HG02970 (cell line): ENCODE results near the gene A1CF.
"Not testable (repeated sequence)": the region's sequence is repeated elsewhere in the genome, so short reads cannot be mapped to it uniquely, and the experiment has no call there.

Source experiments
- ATAC-seq: cut with Tn5 transposase; IDR thresholded peaks from one replicate; pipeline ENCODE4 v1.9.1; 2021; ENCODE audit warnings: mild to moderate bottlenecking, moderate library complexity, moderate number of reproducible peaks; ENCODE audit not compliant: unreplicated experiment, low FRiP score

A1CF gene, protein sequence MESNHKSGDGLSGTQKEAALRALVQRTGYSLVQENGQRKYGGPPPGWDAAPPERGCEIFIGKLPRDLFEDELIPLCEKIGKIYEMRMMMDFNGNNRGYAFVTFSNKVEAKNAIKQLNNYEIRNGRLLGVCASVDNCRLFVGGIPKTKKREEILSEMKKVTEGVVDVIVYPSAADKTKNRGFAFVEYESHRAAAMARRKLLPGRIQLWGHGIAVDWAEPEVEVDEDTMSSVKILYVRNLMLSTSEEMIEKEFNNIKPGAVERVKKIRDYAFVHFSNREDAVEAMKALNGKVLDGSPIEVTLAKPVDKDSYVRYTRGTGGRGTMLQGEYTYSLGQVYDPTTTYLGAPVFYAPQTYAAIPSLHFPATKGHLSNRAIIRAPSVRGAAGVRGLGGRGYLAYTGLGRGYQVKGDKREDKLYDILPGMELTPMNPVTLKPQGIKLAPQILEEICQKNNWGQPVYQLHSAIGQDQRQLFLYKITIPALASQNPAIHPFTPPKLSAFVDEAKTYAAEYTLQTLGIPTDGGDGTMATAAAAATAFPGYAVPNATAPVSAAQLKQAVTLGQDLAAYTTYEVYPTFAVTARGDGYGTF

DNA sequence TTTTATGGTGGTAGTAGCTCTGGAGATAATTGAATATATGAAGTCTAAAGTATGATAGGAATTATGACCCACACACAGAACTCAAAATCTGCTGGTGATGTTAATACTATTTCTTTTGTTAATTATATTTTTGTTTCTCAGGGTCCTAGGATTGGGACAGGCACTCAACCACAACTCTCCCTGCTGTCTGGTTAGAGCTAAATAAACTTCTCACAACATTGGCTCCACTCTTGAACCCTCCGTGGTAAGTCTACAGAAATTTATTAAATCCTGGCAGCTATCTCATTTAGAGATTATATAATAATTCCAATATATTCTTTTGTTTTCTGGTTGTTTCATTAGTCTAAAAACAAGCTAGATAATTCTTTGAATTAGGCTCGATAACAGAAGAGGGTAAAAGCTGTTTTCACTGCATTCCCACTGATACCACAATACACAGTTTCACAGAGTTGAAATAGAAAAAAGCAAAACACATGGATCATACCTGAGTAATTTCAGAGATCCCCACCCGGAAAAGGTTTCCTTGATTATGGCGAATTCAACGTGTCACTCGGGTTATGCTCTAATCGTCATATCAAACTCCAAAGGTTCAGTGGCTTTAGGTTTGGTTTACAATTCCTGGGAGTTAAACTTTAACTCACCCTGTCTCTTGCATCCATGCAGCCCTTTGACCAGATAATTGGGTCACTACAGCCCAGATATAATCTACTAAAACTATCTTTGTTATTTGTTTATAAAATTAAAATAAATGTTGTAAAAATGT lies at the start of gene A1CF:
Gene A1CF, minus strand, starts transcription at position 531 of the 763 bp plus-strand sequence. CDS start 25,687 bp downstream, outside the sequence.
- no peak for ATAC-seq

DNA sequence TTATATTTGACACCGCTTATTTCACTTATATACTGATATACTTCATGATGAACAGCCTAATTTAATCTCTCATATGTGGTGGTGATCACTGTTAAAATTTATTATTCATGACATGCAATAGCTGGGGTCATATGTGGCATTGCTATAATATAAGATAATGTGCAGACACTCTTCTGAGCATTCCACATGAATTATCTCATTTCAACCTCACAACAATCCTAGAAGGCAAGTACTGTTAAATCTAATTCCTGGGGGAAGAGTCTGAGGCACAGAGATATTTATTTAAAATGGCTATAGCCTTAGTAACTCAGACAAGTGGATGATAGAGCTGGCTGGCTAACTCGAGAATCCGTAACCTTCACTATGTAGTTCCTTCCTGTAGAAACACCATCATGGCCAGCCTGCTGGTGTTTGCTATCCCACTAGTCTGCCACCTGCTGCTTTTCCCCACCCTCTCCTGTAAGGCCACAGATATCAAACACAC lies 46.6 kb upstream of the A1CF start:
- no peak for ATAC-seq

DNA sequence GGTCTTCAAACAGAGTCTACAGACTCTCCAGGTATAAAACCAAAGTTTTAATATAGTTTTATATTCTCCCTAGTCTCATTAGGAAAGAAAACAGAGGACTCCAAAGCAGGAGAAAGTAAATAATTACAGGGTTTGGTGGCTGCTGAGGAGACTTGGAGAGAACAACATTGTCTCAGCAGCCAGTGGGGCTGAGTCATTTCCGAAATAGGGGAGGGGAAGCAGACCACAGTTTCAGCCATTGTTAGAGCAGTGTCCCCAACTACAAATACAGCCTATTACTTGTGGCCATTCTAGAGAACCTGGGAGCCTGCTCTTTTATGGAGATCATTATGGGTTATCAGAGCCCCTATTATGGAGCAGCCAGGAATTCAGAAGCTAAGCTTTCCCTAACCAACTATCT lies 44.2 kb upstream of the A1CF start:
- ATAC-seq = no peak

DNA sequence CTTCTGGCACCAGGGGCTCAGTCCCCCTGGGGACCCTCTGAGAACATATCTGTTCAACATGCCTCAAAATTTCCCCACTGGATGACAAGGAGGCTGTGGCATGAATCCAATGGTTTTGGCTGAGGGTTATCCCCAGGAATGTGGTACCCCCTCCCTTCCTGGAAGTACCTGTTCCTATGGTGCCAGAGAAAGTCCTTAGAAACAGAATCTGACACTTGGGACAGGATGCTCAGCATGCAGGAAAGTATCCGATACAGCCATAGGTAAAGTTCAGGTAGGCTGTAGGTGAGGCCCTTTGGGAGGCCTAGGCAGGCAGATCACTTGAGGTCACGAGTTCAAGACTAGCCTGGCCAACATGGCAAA lies 42.7 kb upstream of the A1CF start:
- no peak for ATAC-seq

DNA sequence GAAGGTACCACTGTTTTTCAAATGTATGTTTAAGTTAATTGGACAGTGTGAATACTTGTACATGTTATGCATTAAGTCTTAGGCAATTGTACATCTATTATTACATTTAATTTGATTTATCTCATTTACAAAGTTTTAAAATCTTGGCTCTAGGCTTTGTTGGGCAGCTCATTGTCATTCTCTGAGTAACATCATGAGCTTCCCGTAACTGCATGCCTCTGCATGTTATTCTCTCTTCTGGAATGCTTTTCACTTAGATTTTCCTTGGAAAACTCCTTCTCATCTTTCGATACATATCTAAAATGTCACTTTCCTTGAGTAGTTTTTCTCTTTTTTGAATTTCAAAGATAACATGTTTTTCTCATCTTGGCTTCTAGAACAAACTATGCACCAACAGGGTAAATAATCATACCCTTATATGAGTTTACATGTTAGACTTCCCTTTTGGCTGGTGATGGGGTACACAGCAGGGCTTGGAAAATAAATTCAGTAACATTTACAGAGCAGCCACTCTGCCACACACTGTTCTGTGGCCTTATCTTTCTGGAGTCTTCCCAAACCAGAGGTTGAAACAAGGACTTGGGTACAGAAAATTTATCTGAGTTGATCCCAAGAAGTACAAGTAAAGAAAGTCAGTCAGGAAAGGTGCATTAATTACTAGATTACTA lies 42.2 kb upstream of the A1CF start:
- no peak for ATAC-seq

DNA sequence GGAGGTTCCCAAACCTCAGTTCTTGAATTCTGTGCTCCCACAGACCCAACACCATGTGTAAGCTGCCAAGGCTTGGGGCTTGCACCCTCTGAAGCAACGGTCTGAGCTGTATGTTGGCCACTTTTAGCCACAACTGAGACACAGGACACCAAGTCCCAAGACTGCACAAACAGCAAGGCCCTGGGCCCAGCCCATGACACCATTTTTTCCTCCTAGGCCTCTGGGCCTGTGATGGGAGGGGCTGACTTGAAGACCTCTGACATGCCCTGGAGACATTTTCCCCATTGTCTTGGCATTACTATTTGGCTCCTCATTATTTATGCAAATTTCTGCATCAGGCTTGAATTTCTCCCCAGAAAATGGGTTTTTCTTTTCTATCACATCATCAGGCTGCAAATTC lies 38.0 kb upstream of the A1CF start:
- ATAC-seq = not testable (repeated sequence)

DNA sequence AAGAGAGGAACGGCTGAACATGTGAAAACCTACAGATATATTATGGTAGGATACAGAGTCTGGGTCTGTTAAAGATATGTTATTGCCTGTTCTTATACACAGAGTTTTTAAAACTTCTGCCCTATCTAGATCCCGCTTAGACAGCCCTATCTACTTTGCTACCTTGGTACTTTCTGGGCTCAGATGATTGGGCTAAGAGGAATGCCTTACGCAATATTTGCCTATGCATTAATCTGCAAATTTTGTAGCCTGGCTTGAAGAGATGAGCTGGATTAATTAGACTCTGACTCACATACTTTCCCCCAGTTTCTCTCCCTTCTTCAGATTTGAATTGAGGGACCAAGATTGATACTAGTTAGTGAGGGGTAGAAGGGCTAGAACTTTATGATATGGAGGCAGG lies 33.6 kb upstream of the A1CF start:
- ATAC-seq = no peak

DNA sequence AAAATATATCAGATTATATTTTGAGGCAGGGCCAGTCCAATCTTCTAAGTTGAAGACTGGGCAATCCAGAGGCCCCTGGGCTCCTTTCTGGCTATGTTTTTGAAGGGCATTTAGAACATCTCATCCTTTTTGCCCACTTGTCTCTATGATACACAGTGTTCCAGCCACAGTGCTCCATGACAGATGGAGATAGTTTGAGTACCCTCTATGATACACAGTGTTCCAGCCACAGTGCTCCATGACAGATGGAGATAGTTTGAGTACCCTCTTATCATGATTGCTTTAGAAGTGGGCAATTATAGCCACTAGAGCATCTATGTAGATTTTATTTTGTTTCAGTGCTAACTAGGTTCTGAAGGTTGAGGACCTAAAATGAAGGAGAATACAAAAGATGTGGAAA lies 33.1 kb upstream of the A1CF start:
- ATAC-seq = no peak

DNA sequence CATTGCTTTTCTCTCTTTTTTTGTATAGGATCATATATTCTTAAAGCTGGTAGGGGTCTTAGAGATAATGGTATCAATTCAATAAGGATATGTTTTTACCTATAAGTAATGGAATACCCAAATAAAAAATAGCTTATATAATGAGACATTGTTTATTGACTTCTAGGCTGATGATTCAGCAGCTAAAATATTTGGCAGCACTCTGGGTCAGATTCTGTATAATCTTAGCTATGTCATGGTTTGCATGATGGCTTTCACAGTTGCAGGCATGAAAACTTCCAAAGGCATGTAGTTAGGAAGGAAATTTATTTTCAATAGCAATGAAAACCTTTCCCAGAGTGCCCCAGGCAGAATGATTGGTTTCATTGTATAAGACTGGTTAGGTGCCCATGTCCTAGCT lies 32.1 kb upstream of the A1CF start:
- no peak for ATAC-seq

DNA sequence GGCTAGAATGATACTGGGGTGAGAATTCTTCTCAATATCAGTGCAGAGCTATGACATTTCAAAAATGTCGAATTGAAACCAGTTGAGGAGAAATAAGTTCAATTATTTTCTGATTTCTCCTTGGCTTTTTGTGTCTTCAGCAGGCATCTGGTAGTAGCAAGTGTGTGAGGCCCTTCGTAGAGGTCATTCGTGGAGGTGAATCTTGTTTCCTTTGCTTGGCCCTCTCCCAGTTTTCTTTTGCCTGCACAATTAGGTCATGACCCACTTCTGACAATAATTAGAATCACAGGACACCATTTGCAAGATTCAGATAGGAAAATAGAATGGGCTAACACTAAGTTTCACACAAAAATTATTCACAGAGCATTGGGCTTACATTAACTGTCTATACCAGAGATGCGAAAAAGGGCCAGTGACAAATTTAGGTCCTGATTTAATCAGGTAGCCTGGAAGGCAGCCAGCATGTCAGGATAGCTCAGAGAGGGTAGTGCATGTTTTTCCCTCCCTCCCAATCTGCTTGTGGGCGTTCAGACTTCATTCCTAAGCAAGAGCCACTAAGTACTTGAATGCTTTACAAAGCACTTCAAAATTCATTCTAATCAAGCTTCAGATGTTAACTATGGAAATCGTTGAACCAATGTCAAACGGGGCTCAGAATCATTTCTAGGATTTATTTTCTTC lies 24.0 kb upstream of the A1CF start:
- no peak for ATAC-seq

DNA sequence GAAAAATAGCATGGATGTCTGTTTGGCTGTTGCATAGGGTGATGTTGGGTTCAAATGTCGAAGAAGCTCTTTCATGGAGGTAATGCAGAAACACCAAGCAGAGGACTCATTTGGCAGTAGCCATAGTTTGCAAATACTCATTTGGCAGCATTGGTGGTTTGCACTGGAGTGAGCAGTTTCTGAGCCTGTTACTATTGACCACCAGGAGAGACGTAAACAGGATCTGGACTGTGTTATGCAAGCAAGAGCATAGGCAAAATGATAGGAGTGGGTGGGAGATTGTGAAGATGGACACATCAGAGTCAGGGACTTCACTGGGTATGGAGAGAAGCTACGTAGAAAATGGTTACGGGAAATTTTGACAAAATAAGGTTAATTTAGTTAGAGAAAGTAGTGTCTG lies 22.9 kb upstream of the A1CF start:
- no peak for ATAC-seq

DNA sequence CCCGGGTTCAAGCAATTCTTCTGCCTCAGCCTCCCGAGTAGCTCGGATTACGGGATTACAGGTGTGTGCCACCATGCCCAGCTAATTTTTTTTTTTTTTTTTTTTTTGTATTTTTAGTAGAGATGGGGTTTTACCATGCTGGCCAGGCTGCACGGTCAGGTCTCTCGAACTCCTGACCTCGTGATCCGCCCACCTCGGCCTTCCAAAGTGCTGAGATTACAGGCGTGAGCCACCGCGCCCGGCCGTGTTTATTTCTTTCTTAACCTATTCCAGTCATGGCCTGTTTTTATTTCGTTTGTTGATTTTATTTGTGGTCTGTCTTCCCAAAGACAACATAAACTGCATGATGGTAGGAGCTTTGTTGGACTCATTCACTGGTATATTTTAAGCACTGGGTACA lies 20.4 kb upstream of the A1CF start:
- not testable (repeated sequence) for ATAC-seq

DNA sequence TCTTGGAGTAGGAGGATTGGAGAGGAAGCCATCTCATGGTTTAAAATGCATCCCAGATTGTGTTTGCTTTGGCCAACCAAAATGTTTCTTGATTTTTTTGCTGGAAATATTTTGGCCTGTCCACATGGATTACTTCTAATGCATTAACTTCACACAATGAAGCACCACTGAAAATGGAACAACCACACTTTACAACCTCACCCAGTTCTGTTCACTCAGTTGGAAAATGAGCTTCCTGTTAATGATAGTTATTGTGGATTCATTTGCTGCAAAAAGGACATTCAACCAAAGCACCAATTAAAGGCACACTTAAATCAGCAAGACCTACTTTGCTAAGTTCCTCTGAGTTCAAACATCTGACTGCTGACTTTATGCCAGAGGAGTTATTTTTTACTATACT lies 11.3 kb upstream of the A1CF start:
- ATAC-seq = no peak

DNA sequence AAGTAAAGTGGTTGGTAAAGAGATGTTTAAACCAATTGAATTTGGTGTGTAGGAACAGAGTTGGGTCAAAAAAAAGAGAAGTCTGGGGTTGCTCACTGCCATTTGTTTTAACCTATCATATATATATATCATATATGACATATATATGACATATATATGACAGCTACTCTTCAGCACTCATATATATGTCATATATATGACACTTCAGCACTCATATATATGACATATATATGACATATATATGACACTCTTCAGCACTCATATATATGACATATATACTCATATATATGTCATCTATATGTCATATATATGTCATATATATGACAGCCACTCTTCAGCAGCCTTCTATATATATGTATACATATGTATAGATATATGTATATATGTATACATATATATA lies 8.9 kb upstream of the A1CF start:
- no peak for ATAC-seq

DNA sequence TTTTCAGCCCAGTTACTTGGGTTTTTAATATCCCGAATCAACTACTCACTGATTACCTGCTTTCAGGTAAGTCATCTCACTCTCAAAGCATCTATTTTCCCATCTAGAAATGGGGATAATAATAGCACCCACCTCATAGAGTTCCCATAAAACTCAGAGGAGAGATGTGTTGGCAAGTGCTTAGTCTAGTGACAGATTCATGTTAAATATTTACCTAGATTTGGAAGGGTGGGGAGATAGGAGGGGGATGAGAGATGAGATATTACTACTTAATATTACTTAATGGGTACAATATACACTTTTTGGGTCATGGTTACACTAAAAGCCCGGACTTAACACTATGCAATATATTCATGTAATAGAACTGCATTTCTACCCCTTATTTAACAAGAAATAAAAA lies 7.0 kb upstream of the A1CF start:
- no peak for ATAC-seq

DNA sequence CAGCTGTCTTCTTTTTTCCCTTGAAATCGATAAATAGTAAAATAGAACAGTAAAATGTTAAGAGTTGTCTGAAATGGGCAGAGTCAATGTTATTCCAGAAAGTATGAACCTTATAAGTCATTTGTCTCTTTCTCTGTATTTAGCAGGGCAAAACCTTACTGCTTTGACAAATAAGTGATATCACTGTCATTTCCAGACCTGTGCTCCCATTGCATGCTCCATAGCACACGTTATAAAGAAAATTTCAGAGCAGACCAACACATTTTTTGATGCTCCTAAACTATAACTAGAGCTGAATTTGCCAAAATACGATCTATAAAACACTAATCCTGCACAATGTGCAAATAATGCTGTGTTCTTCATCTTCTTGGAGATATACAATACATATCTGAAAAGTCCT lies 1.1 kb downstream of the A1CF start:
- no peak for ATAC-seq

DNA sequence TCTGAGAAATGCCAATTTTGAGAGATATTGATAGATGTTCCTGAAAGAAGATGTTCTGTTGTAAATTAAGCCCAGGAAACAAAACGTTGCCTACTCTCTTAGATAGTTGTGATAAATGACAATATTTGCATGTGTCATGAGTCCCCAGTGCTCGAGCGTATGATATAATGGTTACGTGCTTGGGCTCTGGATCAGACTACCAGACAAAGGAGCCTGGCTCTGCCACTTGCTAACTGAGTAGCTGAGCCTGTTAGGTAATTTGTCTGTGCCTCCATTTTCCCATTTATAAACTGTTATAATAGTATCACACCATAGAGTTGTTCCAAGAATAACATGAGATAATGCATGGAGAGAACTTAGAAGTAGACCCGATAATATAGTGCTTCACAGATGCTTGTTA lies 1.8 kb downstream of the A1CF start:
- no peak for ATAC-seq

DNA sequence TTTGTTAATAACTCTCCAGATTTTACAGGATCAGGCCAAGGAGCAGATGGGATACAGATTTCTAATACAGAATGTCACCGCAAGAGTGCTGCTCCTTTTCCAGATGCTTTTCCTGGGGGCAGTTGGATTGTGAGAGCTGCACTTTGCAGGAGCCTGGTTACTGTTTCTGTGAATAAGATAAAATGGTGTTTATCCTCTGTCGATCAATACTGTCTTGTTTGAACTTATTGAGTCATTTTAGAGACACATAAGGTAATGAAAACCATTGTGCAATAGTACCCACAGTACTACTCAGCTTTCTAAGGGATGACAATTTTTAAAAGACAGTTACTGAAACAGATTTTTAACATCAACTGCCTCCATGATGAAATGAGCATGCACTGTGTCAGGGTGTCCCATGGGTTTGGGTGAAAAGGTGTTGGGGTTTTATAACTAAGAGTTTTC lies 2.9 kb downstream of the A1CF start:
- no peak for ATAC-seq

DNA sequence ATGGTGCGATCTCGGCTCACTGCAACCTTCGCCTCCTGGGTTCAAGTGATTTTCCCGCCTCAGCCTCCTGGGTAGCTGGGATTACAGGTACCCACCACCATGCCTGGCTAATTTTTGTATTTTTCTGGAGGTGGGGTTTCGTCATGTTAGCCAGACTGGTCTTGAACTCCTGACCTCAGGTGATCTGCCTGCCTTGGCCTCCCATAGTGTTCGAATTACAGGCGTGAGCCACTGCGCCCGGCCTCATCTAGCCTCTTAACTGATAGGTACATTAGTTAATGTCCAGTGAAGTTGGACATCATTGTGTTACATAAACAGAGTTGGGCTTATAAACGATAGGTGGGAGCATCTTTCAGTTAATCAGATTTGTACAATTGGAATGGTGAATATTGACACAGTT lies 4.4 kb downstream of the A1CF start:
- not testable (repeated sequence) for ATAC-seq

DNA sequence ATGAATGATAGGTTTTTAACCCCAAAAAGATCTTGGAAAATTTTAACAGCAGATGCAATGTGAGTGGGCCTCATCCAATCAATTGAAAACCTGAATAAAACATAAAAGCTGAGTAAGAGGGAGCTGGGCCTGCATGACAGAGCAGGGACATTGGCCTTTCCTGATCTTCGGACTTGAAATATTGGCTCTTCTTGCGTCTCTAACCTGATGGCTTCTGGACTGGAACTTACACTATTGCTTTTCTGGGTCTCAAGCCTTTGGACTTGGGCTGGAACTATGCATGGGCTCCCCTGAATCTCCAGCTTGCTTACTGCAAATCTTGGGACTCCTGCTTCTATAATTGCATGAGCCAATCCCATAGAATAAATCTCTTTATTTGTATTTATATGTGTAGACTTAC lies 9.0 kb downstream of the A1CF start:
- no peak for ATAC-seq
